SH-SY5Y (cell line): Measurements from ENCODE around the gene KRT3.

Source experiments
- GATA2 ChIP-seq: IDR thresholded peaks from 2 replicates; pipeline ENCODE4 v1.6.1; 2011; ENCODE audit warnings: mild to moderate bottlenecking, low read depth, low read length
- GATA3 ChIP-seq: IDR thresholded peaks from 2 replicates; pipeline ENCODE4 v1.6.1; 2011; ENCODE audit warnings: low read depth, mild to moderate bottlenecking, low read length, moderate library complexity

The KRT3 gene

DNA sequence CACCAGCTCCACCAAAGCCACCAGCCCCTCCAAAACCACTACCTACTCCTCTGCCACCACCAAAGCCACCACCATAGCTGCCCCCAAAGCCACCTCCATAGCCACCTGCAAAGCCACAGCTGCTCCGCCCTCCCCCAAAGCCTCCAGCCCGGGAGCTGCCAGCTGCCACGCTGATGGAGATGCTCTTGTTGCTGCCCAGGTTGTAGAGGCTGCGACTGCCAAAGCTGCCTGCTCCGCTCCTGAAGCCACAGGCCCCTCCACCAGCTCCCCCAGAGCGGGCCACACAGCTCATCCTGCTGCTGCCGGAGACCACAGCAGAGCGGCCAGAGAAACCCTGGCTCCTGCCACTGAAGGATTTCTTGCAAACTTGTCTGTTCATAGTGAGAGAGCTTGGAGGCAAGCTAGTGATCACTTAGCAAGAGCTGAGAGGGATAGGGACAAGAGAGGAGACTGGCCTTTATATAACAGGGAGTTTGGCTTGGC is 19.0 kb downstream of the KRT3 start, which contains the start of gene KRT76:
Gene KRT76 (minus strand): TSS at position 433 of the 483 bp plus-strand sequence. CDS start 54 bp downstream, at position 379.
- TF ChIP-seq GATA2 (no peak), GATA3 (no peak)

DNA sequence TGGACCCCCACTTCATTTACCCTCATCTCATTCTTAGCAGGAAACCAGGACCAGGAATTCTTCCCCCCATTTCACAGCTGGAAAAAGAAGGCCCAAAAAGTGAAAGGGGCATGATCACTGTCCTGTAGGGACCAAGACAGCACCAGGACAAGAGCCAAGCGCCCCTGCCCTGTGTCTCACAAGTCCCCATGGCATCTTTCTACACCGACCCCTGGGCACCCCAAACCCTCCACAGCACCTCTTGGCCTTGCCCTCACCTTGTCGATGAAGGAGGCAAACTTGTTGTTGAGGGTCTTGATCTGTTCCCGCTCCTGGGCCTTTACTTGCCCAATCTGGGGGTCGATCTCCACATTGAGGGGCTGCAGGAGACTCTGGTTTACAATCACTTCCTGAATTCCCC is 19.5 kb downstream of the KRT3 start:
- TF ChIP-seq GATA3, result no peak
- TF ChIP-seq GATA2, result no peak

DNA sequence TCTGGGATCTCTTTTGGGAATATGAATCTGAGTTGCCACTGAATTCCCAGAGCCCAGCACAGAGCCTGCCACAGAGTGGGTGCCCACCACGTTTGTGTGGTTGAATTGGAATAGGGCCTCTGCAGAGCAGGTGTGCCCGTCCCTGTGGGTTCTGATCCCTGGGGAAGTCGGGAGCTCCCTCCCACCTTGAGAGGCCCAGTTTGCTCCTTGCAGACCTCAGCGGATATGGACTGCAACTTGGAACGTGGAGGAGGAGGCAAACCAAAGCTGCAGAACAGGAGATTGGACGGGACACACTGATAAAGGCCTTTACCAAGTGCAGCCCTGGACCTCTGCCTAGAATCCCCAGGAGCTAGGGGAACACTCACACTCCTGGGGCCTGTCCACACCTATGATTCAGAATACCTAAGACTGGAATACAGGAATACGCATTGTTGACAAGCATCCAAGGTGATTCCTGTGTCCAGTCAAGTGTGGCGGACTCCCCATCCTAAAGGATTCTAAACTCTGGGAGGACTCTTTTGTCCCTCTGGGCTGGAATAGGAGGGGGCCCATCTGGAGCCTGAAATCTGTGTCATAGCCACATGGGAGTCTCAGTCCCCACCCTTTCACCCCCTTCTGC is 21.2 kb downstream of the KRT3 start:
- TF ChIP-seq GATA2, result no peak
- TF ChIP-seq GATA3, result no peak

DNA sequence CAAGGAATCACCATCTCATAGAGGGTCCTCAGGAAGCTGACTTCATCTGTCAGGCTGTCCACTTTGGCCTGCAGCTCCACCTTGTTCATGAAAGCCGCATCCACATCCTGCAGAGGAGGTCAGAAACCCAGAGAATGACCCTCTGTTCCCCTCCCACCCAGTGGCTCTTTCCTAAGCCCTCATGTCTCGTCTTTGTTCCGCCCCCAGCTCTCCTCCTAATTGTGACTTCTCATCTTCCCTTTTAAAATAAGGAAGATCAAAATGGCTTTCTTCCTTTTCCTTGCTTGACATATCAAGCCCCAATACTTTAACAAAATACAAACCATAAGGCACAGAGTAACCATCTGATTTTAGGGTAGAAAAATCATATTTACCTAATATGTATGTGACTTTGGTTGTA is 23.1 kb downstream of the KRT3 start:
- no peak for TF ChIP-seq GATA2
- no peak for TF ChIP-seq GATA3

DNA sequence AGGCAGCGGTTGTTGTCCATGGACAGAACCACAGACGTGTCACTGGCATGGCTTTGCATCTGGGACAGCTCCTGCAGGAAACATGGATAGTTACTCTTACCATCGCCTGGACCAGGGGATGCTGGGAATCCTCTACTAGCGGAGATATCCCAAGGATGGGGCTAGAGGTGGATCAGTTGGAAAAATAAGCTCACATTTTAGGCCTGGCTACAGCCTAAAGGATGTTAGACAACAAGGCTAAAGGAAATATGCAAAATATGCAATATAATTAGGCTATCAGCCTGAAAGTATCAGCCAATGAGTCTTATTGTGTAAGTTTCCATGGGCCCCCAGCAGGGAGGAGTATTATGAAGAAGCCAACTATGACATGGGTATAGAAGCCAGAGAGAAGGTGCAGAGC is 23.7 kb downstream of the KRT3 start:
- no peak for TF ChIP-seq GATA3
- TF ChIP-seq GATA2, result no peak

DNA sequence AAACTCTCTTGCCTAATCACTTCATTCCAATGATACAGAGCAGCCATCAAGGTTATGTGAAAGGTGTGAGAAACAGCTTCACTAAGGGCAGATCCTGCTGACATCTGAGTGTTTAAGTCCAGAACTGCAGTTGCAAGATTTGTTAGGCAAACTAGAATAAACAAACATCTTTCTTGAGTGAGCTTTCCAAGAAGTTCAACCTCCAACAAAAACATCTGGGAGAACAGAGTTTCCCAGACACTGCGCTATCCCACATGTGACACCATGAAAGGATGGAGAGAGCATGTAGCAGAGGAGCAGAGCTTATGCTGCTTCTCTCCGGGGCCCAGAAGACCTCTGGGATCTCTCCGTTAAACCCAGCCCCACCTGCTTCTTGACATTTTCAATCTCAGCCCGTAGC is 24.4 kb downstream of the KRT3 start:
- TF ChIP-seq GATA3 (no peak), GATA2 (no peak)

DNA sequence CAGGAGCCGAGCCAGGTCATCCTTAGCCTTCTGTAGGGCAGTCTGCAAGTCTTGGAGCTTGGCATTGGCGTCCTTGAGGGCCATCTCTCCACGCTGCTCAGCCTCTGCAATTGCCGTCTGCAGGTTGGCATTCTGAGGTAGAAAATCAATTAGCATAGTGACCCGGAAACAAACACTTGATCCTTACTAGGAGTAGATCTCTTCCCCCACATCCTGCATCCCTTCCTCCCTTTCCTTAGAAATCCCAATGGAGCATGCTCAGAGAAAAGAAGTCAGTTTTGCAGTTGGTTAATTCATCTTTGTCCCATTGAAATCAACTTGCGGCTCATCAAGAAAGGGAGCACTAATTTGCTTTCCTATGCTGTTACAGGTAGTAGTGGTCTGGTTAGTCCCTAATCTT is 24.8 kb downstream of the KRT3 start:
- TF ChIP-seq GATA2 (no peak), GATA3 (no peak)

DNA sequence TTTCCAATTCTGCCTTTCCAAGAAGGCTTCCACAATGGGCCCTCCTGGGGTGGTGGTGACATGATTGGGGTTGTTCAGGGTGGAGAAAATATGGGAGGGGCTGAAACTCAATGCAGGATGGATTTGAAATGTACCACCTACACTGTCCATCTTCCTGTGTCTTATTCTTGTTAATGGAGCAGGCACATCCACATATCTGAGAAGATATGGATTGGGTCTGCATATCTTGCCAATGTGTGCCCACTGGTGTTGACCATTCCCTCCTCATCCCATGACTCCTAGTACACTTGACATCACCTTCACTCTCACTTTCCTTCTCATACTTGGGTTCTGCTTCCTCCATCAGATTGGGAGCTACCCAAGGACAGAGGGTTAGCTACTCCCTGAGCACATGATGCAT is 26.0 kb downstream of the KRT3 start:
- TF ChIP-seq GATA3 (no peak), GATA2 (no peak)

DNA sequence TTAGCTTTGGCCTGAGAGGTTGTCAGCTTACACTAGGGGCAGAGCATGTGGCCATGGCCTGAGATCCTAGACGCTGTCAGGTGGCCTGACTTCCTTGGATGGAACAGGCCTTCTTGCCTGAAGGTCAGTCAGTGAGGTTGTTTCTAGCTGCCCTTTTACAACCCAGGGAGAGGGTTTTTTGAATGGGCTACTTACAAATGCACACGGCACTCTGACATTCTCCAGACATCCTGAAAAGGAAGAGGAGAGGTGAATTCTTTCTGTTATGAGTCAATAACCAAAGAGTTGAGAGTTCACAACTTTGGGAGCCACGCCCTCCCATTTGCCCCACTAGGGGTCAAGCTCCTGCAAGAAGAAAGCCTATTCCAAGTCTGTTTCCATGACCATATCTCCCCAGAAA is 26.6 kb downstream of the KRT3 start:
- no peak for TF ChIP-seq GATA3
- TF ChIP-seq GATA2, result no peak

DNA sequence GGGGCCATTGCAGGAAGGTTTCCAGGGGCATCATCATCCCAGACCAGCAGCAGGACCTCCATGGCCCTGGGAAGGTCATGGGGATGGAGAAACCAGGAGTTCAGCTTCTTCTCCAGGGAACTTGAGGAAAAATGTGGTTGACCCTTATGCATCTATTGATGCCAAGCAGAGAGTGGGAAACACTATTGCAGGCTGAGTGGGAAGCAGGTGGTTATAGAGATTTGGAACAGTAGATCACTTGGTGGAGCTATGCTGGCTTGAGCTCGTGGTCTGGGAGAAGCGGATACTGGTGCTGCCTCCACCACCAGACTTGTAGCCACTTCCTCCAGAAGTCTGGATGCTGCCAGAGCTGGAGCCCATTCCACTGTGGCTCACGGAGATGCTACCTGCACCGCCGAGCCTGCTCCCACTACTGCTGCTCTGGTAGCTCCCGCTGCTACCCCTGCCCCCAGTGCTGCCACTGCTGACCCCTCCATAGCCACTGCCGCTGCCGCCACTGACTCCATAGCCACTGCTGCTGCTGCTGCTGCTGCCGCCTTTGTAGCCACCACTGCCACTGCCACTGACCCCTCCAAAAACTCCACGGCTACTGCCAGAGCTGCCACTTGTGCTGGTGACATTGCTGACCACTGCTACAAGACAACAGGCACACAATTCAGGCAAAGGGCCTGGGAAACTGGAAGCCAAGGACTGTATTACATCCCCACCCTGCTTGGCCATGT is 27.3 kb downstream of the KRT3 start:
- no peak for TF ChIP-seq GATA2
- no peak for TF ChIP-seq GATA3

DNA sequence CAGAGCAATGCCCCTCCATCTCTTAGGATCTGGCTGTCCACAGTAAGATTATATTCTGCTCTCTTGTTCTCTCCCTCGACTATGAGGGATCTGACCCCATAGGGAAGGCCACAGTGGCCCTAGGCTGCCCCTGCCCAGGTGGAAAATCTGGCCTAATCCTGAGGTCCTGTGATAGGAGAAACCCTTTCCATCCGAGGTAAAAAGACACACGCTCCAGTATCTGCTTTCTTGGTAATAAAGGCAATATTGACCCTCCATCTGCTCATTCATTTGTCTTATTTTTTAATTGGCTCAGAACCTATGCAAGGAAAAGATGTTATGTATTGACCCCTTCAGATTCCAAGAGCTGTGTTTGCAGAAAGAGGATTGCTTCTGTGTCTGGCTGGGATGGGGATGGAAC is 28.5 kb downstream of the KRT3 start:
- TF ChIP-seq GATA3 (no peak), GATA2 (no peak)

DNA sequence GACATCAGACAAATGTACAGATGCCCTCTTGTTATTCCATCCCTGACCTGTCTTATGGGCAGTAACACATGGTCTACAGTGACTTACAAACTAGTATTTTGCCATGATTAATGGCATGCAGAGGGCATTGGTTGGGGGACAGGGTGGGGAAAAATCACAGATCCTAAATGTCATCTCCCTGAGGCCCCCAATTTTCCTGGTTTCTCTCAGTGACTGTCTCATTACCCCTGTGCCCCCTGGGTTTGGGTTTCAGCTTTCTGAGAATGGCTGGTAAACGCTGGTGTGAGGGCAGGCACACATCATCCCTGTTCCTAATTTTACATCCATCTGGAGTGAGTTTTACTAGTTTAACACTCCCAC is 28.9 kb downstream of the KRT3 start:
- no peak for TF ChIP-seq GATA3
- no peak for TF ChIP-seq GATA2

DNA sequence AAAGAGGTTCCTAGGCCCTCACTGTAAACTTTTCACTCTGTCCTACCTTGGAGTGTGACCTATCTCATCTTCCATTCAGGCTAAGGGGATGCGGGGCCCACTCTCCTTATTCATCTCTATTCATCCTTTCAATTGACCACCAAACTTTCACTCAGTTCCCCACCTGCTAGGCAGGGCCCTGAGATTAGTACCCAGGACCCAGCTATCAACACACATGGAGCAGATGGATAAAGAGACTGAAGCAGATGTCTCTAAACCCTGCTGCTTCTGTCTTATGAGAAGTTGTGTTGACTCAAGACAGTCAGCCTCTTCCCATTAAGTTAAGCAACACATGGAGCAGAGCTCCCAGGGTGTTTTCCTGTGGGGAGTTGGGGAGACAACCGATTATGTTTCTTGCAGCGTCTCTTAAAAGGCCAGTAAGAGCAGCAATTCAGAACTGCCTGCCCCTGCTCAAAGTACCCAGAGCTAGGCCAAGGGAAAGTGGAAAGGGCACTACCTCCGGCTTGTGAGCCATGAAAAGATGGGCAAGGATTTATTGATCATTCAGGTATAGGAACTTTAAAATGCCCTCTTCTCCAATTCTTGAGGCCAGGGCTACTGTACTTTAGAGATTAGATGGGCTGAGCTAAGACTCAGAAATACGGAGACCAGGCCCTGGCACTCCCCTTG is 29.4 kb downstream of the KRT3 start:
- TF ChIP-seq GATA2 (no peak), GATA3 (no peak)

DNA sequence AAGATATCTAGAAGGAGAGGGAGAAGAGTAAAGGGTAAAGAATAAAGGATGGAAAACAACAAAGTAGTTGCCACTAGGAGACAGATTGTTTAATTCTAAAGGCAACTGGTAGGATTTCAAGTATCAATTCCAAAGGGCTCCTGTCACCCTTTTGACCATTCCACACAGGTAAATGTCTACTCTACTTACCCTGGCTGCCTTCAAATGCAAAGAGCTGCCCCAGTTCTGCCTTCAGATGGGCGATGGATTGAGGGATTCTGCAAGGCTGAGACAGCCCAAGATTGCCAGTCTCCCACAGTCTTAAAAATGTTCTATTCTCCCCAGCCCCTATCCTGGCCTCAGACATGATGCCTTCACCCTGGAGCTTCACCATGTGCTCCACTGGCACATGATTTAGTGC is 30.2 kb downstream of the KRT3 start:
- TF ChIP-seq GATA3 (no peak), GATA2 (no peak)

DNA sequence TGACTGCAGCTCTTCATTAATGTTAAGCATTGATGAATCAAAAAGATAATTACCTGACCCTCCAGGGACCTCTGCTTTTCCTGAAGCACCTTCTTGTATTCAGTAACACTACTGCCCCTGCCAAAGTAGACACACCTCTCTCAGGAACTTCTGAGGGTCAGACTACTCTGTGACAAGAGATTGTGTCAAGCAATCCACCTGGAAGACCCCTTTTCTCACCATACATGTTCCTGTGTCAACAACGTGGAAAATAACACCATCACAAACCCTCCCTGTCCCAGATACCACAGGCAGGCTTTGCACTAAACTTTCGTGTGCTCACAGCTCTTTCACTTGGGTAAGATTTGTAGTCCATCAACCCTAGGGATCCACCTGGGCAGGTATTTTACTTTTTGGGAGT is 31.9 kb downstream of the KRT3 start:
- TF ChIP-seq GATA3 (no peak), GATA2 (no peak)
